WTC11 (cell line): ENCODE data around the gene FAM240A. TPM values are rescaled to one million over a fixed set of nuclear protein-coding genes. Genes with fewer than 3 reads are reported as not detected.

Experiments used
- ATAC-seq: fragments of 200-7000 bp; cut with Tn5 transposase; 2 replicates; pipeline ENCODE4 v1.10.0; 2021; ENCODE audit warnings: mild to moderate bottlenecking, moderate library complexity
- CTCF ChIA-PET: fragments of 300-600 bp; sonication (Branson Sonifier 250); formaldehyde crosslinking; loops from one replicate; lab custom pipeline; 2021; ENCODE audit warnings: antibody characterized with exemption; lab: Charles Lee
- POLR2A ChIA-PET: fragments of 350-600 bp; sonication (Branson Sonifier 250); formaldehyde crosslinking; loops from one replicate; lab custom pipeline; 2021; ENCODE audit warnings: antibody characterized with exemption; lab: Charles Lee
- DNase-seq: peaks from one replicate; pipeline ENCODE4 v3.0.0; 2021; ENCODE audit warnings: low spot score
- H3K27ac Mint-ChIP-seq: 2 replicates; pipeline ENCODE4 v1.8.0; 2021; ENCODE audit warnings: mixed read lengths
- H3K27me3 Mint-ChIP-seq: 2 replicates; pipeline ENCODE4 v1.8.0; 2021; ENCODE audit warnings: low read depth, mild to moderate bottlenecking, moderate library complexity, mixed read lengths
- H3K36me3 Mint-ChIP-seq: 2 replicates; pipeline ENCODE4 v1.8.0; 2021; ENCODE audit warnings: mixed read lengths
- H3K4me1 Mint-ChIP-seq: 2 replicates; pipeline ENCODE4 v1.8.0; 2022; ENCODE audit warnings: mixed read lengths
- H3K4me3 Mint-ChIP-seq: 2 replicates; pipeline ENCODE4 v1.8.0; 2021; ENCODE audit warnings: mild to moderate bottlenecking, moderate library complexity, mixed read lengths
- H3K9me3 Mint-ChIP-seq: 2 replicates; pipeline ENCODE4 v1.8.0; 2021; ENCODE audit warnings: mixed read lengths
- CREB1 ChIP-seq: sonication (generic); formaldehyde crosslinking; IDR thresholded peaks from 2 replicates; pipeline ENCODE4 v1.8.0; 2023; ENCODE audit warnings: mild to moderate bottlenecking, missing genetic modification reagents
- CTCF ChIP-seq: fragments of 200-600 bp; IDR thresholded peaks from 2 replicates; pipeline ENCODE4 v1.8.0; 2022; ENCODE audit warnings: antibody characterized with exemption
- FOXJ3 ChIP-seq: sonication (generic); formaldehyde crosslinking; IDR thresholded peaks from 2 replicates; pipeline ENCODE4 v1.9.0; 2021; ENCODE audit warnings: missing genetic modification reagents, mild to moderate bottlenecking, borderline replicate concordance
- FOXK1 ChIP-seq: sonication (generic); formaldehyde crosslinking; IDR thresholded peaks from 2 replicates; pipeline ENCODE4 v1.8.0; 2022; ENCODE audit warnings: mild to moderate bottlenecking, moderate library complexity, missing genetic modification reagents
- FOXP1 ChIP-seq: sonication (generic); formaldehyde crosslinking; IDR thresholded peaks from 2 replicates; pipeline ENCODE4 v1.8.0; 2022; ENCODE audit warnings: missing genetic modification reagents, mild to moderate bottlenecking, moderate library complexity, borderline replicate concordance
- FOXP4 ChIP-seq: sonication (generic); formaldehyde crosslinking; IDR thresholded peaks from 2 replicates; pipeline ENCODE4 v1.8.0; 2022; ENCODE audit warnings: mild to moderate bottlenecking, missing genetic modification reagents
- IRF2 ChIP-seq: sonication (generic); formaldehyde crosslinking; IDR thresholded peaks from 2 replicates; pipeline ENCODE4 v1.8.0; 2022; ENCODE audit warnings: low read depth, missing genetic modification reagents, borderline replicate concordance
- MLX ChIP-seq: sonication (generic); formaldehyde crosslinking; IDR thresholded peaks from 2 replicates; pipeline ENCODE4 v1.8.1; 2023; ENCODE audit warnings: mild to moderate bottlenecking, missing genetic modification reagents, moderate library complexity
- NFYB ChIP-seq: sonication (generic); formaldehyde crosslinking; conservative IDR thresholded peaks from 2 replicates; pipeline ENCODE4 v1.8.0; 2022; ENCODE audit warnings: low read depth, missing genetic modification reagents
- NR1H2 ChIP-seq: sonication (generic); formaldehyde crosslinking; IDR thresholded peaks from 2 replicates; pipeline ENCODE4 v1.9.0; 2021; ENCODE audit warnings: mild to moderate bottlenecking, moderate library complexity, missing genetic modification reagents
- SOX15 ChIP-seq: fragments of 250-450 bp; sonication (Bioruptor Pico); IDR thresholded peaks from 2 replicates; pipeline ENCODE4 v1.9.0; 2021; ENCODE audit warnings: mild to moderate bottlenecking
- SP1 ChIP-seq: sonication (generic); formaldehyde crosslinking; conservative IDR thresholded peaks from 2 replicates; pipeline ENCODE4 v1.8.1; 2022; ENCODE audit warnings: missing genetic modification reagents
- TP53 ChIP-seq: sonication (generic); formaldehyde crosslinking; IDR thresholded peaks from 2 replicates; pipeline ENCODE4 v1.8.1; 2023; ENCODE audit warnings: mild to moderate bottlenecking, missing genetic modification reagents
- USF2 ChIP-seq: sonication (generic); formaldehyde crosslinking; IDR thresholded peaks from 2 replicates; pipeline ENCODE4 v1.8.1; 2023; ENCODE audit warnings: mild to moderate bottlenecking, missing genetic modification reagents, moderate library complexity
- ZMAT4 ChIP-seq: fragments of 250-450 bp; sonication (Bioruptor Pico); IDR thresholded peaks from 2 replicates; pipeline ENCODE4 v1.9.0; 2021; ENCODE audit warnings: mild to moderate bottlenecking
- ZNF281 ChIP-seq: sonication (generic); formaldehyde crosslinking; IDR thresholded peaks from 2 replicates; pipeline ENCODE4 v1.8.0; 2023; ENCODE audit warnings: mild to moderate bottlenecking, missing genetic modification reagents
- ZNF317 ChIP-seq: sonication (generic); formaldehyde crosslinking; IDR thresholded peaks from 2 replicates; pipeline ENCODE4 v1.8.1; 2023; ENCODE audit warnings: low read depth, mild to moderate bottlenecking, moderate library complexity, missing genetic modification reagents, borderline replicate concordance
- ZNF396 ChIP-seq: fragments of 250-450 bp; sonication (Bioruptor Pico); IDR thresholded peaks from 2 replicates; pipeline ENCODE4 v1.8.0; 2021; ENCODE audit warnings: mild to moderate bottlenecking, moderate library complexity, borderline replicate concordance
- ZNF512 ChIP-seq: sonication (generic); formaldehyde crosslinking; IDR thresholded peaks from 2 replicates; pipeline ENCODE4 v1.8.1; 2022; ENCODE audit warnings: missing genetic modification reagents, borderline replicate concordance
- ZNF671 ChIP-seq: fragments of 250-450 bp; sonication (Bioruptor Pico); IDR thresholded peaks from 2 replicates; pipeline ENCODE4 v1.8.0; 2021; ENCODE audit warnings: mild to moderate bottlenecking
- ZSCAN18 ChIP-seq: fragments of 250-450 bp; sonication (Bioruptor Pico); IDR thresholded peaks from 2 replicates; pipeline ENCODE4 v2.1.2; 2022; ENCODE audit warnings: mild to moderate bottlenecking, moderate library complexity
- total RNA-seq: library from RNA; stranded (reverse); gene quantifications from 3 replicates; pipeline ENCODE4 v1.2.3, GENCODE V29; 2021

The FAM240A gene
- total RNA-seq, 1 experiment from 2014 or later = 0.13 TPM

GRCh38 chr3:46565077-46565476 lies 47.2 kb upstream of the FAM240A start:
- no peak for ATAC-seq
- Mint-ChIP-seq H3K4me3 (peak overlapping the region; percentile 66), H3K36me3 (peaks cover 29% of the 10 kb centered on the region), H3K9me3 (peaks cover 21% of the 10 kb centered on the region), H3K4me1 (peaks cover 65% of the 10 kb centered on the region), H3K27me3 (no peaks in the 10 kb centered on the region; the same call in none of the 2 replicates), H3K27ac (no peak overlapping the region; the same call in 1 of the 2 replicates)
- ChIA-PET POLR2A (interaction anchor here (1.7 kb wide), 2 partner anchors 9 to 12 kb away, joined by 4 to 7 read pairs; a partner anchor contains a TSS), CTCF (interaction anchor here (0.6 to 5.1 kb wide), 7 partner anchors 9 to 344 kb away, joined by 3 to 26 read pairs (median 4); no protein-coding TSS in a partner anchor)
- no peak for TF ChIP-seq IRF2
- TF ChIP-seq TP53 = no peak
- TF ChIP-seq MLX (CRISPR knock-in tag) = no peak
- TF ChIP-seq CTCF = no peak
- TF ChIP-seq ZNF396 = no peak
- TF ChIP-seq NR1H2 (CRISPR knock-in tag) = no peak
- no peak for TF ChIP-seq NFYB
- no peak for TF ChIP-seq SP1 (CRISPR knock-in tag)
- no peak for TF ChIP-seq CREB1 (CRISPR knock-in tag)
- TF ChIP-seq ZMAT4 (CRISPR knock-in tag) = no peak
- no peak for TF ChIP-seq ZNF281
- TF ChIP-seq FOXP1 = no peak
- TF ChIP-seq FOXJ3 = no peak
- no peak for TF ChIP-seq FOXK1
- TF ChIP-seq SOX15 (CRISPR knock-in tag) = no peak
- TF ChIP-seq ZNF512 = no peak
- no peak for TF ChIP-seq USF2 (CRISPR knock-in tag)
- no peak for TF ChIP-seq ZNF671 (CRISPR knock-in tag)
- DNase-seq = no peak

GRCh38 chr3:46565607-46566039 lies 46.7 kb upstream of the FAM240A start:
- H3K36me3 Mint-ChIP-seq = peaks cover 34% of the 10 kb centered on the region
- TF ChIP-seq FOXP4 (CRISPR knock-in tag) (no peak), ZNF512 (no peak), FOXK1 (no peak), ZNF396 (no peak), ZSCAN18 (CRISPR knock-in tag) (no peak), ZNF317 (no peak)
- DNase-seq = peak; percentile 64
- peak; percentile 67 for ATAC-seq
- no peaks in the 10 kb centered on the region; the same call in none of the 2 replicates for H3K27me3 Mint-ChIP-seq
- peaks cover 60% of the 10 kb centered on the region for H3K4me1 Mint-ChIP-seq
- peaks cover 26% of the 10 kb centered on the region for H3K9me3 Mint-ChIP-seq
- CTCF ChIA-PET = interaction anchor here (0.9 to 5.1 kb wide), 5 partner anchors 8 to 77 kb away, joined by 4 to 26 read pairs (median 4); no protein-coding TSS in a partner anchor
- POLR2A ChIA-PET = interaction anchor here (1.7 kb wide), 2 partner anchors 9 to 11 kb away, joined by 4 to 7 read pairs; a partner anchor contains a TSS
- peak overlapping the region; percentile 81; the same call in 1 of the 2 replicates for H3K27ac Mint-ChIP-seq
- H3K4me3 Mint-ChIP-seq = peak overlapping the region; percentile 66
